Type B pancreatic cell (in vitro differentiated cells): Measurements from ENCODE around the gene MAGI1. TPM values are rescaled to one million over a fixed set of nuclear protein-coding genes. Genes with fewer than 3 reads are reported as not detected.
A peak's percentile ranks its signal among the peaks of the same experiment; 100 is the strongest.

ENCODE experiments used
- DNase-seq: peaks from one replicate; pipeline ENCODE4 v3.0.0; 2021; ENCODE audit warnings: mixed read lengths; ENCODE audit not compliant: unreplicated experiment; ENCODE audit errors: extremely low spot score
- H3K27ac Mint-ChIP-seq: 2 replicates; pipeline ENCODE4 v1.8.0; 2021; ENCODE audit warnings: mild to moderate bottlenecking, mixed read lengths
- H3K27me3 Mint-ChIP-seq: 2 replicates; pipeline ENCODE4 v1.8.0; 2021; ENCODE audit warnings: mixed read lengths
- H3K36me3 Mint-ChIP-seq: 2 replicates; pipeline ENCODE4 v1.8.0; 2021; ENCODE audit warnings: mixed read lengths
- H3K4me1 Mint-ChIP-seq: one replicate; pipeline ENCODE4 v1.8.0; 2021; ENCODE audit warnings: mixed read lengths; ENCODE audit not compliant: unreplicated experiment
- H3K4me3 Mint-ChIP-seq: 2 replicates; pipeline ENCODE4 v1.8.0; 2021; ENCODE audit warnings: mild to moderate bottlenecking, mixed read lengths
- H3K9me3 Mint-ChIP-seq: 2 replicates; pipeline ENCODE4 v1.8.0; 2021; ENCODE audit warnings: mixed read lengths
- CTCF ChIP-seq: fragments of 200-600 bp; sonication (generic); conservative IDR thresholded peaks from 2 replicates; pipeline ENCODE4 v1.5.0; 2021; ENCODE audit warnings: antibody characterized with exemption, mild to moderate bottlenecking
- total RNA-seq: library from RNA; stranded (reverse); gene quantifications from 2 replicates; pipeline ENCODE4 v1.2.1, GENCODE V29; 2021; ENCODE audit warnings: low replicate concordance

Gene MAGI1
- total RNA-seq, 1 donor from 2014 or later: 53.1 TPM

DNA sequence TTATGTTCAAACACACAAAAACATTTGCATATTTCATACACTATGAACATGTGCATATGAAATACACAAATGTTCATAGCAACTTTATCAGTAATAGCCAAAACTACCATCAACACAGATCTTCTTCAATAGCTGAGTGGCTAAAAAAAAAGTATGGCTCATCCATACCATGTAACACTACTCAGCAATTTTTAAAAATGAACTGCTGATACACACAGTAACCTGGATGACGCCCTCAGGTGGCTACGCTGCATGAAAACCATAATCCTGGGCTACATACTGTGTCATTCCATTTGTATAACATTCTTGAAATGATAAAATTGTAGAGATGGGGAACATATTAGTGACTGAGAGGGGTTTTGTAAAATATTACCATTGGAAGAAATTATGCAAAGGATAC, 243.6 kb downstream of the MAGI1 start:
- H3K4me1 Mint-ChIP-seq: peaks cover 24% of the 10 kb centered on the region
- TF ChIP-seq CTCF: no peak
- no peak for DNase-seq
- H3K36me3 Mint-ChIP-seq: no peaks in the 10 kb centered on the region
- H3K9me3 Mint-ChIP-seq: no peaks in the 10 kb centered on the region
- H3K27ac Mint-ChIP-seq: peak overlapping the region; percentile 37
- no peak overlapping the region for H3K4me3 Mint-ChIP-seq
- no peaks in the 10 kb centered on the region for H3K27me3 Mint-ChIP-seq

- no peaks in the 10 kb centered on the region for H3K9me3 Mint-ChIP-seq
- H3K4me3 Mint-ChIP-seq: peak overlapping the region; percentile 16
- peaks cover 24% of the 10 kb centered on the region for H3K4me1 Mint-ChIP-seq
Measured at GRCh38 chr3:65793495-65794200, 245.1 kb downstream of the MAGI1 start.

GRCh38 chr3:65788461-65788860, 250.3 kb downstream of the MAGI1 start:
- H3K9me3 Mint-ChIP-seq: no peaks in the 10 kb centered on the region
- no peak overlapping the region for H3K4me3 Mint-ChIP-seq
- no peak for DNase-seq
- H3K36me3 Mint-ChIP-seq: no peaks in the 10 kb centered on the region
- no peaks in the 10 kb centered on the region for H3K27me3 Mint-ChIP-seq
- no peak for TF ChIP-seq CTCF
- H3K27ac Mint-ChIP-seq: no peak overlapping the region
- H3K4me1 Mint-ChIP-seq: peaks cover 28% of the 10 kb centered on the region

More at GRCh38 chr3:65793495-65794200, 245.1 kb downstream of the MAGI1 start:
- no peaks in the 10 kb centered on the region for H3K36me3 Mint-ChIP-seq
- H3K27me3 Mint-ChIP-seq: no peaks in the 10 kb centered on the region
- no peak for DNase-seq
- no peak for TF ChIP-seq CTCF
- peak overlapping the region; percentile 63 for H3K27ac Mint-ChIP-seq

DNA sequence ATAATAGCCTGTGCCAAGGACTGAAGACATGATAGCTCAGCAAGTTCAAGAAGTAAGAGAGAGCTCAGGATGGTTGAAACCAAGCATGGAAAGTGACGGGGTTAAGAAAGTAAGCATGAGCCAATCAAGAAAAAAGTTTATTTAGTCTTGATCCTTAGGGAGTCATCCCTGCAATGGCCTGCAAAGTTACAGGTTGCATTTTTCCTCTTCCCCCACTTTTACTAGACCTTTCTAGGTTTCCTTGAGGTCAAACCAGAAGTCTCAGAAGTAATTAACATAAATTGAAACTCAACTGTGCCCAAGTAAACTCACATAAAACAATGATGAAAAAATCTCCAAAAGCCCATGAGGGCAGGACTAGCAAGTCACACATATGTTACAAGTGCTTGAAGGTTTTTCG, 250.9 kb downstream of the MAGI1 start:
- H3K27ac Mint-ChIP-seq: peak overlapping the region; percentile 6
- no peaks in the 10 kb centered on the region for H3K27me3 Mint-ChIP-seq
- H3K9me3 Mint-ChIP-seq: no peaks in the 10 kb centered on the region
- H3K36me3 Mint-ChIP-seq: no peaks in the 10 kb centered on the region
- TF ChIP-seq CTCF: no peak
- peaks cover 26% of the 10 kb centered on the region for H3K4me1 Mint-ChIP-seq
- no peak overlapping the region for H3K4me3 Mint-ChIP-seq
- DNase-seq: no peak

DNA sequence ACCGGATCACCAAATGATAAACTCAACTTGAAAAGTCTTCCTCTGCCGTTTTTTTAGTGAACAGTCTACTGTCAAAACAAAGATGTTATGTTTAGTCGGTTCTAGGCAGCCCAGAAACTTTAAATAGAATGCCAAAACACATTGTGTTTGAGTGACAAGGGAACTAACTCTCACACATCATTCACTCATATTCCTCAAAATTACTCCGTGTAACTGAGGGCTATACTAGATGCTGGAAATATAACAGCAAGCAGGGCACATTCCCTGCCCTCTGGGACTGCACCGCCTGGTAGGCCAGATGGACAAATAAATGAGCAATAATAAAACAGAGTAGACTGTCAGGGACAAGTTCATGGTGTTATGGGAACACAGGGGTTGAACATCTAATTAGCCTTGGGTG, 251.4 kb downstream of the MAGI1 start:
- H3K27ac Mint-ChIP-seq: peak overlapping the region; percentile 6
- no peaks in the 10 kb centered on the region for H3K27me3 Mint-ChIP-seq

More for the DNA sequence above, 251.4 kb downstream of the MAGI1 start:
- H3K9me3 Mint-ChIP-seq: no peaks in the 10 kb centered on the region
- peaks cover 25% of the 10 kb centered on the region for H3K4me1 Mint-ChIP-seq
- no peak overlapping the region for H3K4me3 Mint-ChIP-seq
- no peak for DNase-seq
- no peaks in the 10 kb centered on the region for H3K36me3 Mint-ChIP-seq
- no peak for TF ChIP-seq CTCF
